ENCODE results near the gene SIRPA. TPM values are rescaled to one million over a fixed set of nuclear protein-coding genes. Genes with fewer than 3 reads are reported as not detected.
"Not testable (repeated sequence)": the region's sequence is repeated elsewhere in the genome, so short reads cannot be mapped to it uniquely, and the experiment has no call there.

Gene SIRPA
- total and polyA plus RNA-seq, 5 experiments from 2014 or later: 0.04 to 0.86 (median 0.82) TPM; not detected in 2

GRCh38 chr20:1920826-1921225 lies 25.6 kb downstream of the SIRPA start:
- peaks cover 0 to 2% (median 0%) of the 10 kb centered on the region in 4 donors for H3K4me1 Mint-ChIP-seq
- H3K4me3 Mint-ChIP-seq: no peak overlapping the region
- POLR2A ChIA-PET: no interaction called here
- peak in 1 of 10 donors; percentile 14 for DNase-seq
- H3K27ac Mint-ChIP-seq: no peak overlapping the region
- no peaks in the 10 kb centered on the region for H3K36me3 Mint-ChIP-seq
- H3K27me3 Mint-ChIP-seq: peaks cover 0 to 3% (median 2%) of the 10 kb centered on the region in 5 donors
- H3K9me3 Mint-ChIP-seq: no peaks in the 10 kb centered on the region
- no peak for ATAC-seq

GRCh38 chr20:1921985-1922384 lies 26.8 kb downstream of the SIRPA start:
- ATAC-seq, H3K36me3 Mint-ChIP-seq, POLR2A ChIA-PET, H3K27ac Mint-ChIP-seq, DNase-seq, H3K4me1 Mint-ChIP-seq, H3K9me3 Mint-ChIP-seq, H3K27me3 Mint-ChIP-seq, H3K4me3 Mint-ChIP-seq: not testable (repeated sequence)

DNA sequence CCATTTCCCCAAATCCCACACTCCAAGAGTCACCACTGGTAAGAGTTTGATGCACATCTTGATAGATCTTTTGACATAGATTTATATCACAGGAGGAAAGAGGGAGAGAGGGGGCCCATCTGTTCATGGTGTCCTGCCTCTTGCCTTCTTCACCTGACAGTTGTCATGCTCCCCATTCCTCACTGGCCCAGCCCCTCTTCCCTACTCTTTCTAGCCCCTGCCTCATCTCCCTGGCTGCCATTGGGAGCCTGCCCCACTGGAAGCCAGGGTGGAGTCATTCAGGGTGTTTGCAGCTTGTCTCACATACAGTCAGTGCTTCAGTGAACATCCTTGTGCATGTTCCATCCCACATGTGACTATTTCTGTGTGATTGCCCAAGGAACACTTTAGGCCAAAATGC lies 27.6 kb downstream of the SIRPA start:
- no peak overlapping the region for H3K27ac Mint-ChIP-seq
- ATAC-seq (no peak), DNase-seq (peak in 1 of 10 donors; percentile 56)
- no peaks in the 10 kb centered on the region for H3K36me3 Mint-ChIP-seq
- H3K27me3 Mint-ChIP-seq: peaks cover 2 to 10% (median 5%) of the 10 kb centered on the region in 5 donors
- no peak overlapping the region for H3K4me3 Mint-ChIP-seq
- H3K9me3 Mint-ChIP-seq: no peaks in the 10 kb centered on the region
- POLR2A ChIA-PET: no interaction called here
- H3K4me1 Mint-ChIP-seq: peaks cover 0 to 2% (median 0%) of the 10 kb centered on the region in 4 donors

DNA sequence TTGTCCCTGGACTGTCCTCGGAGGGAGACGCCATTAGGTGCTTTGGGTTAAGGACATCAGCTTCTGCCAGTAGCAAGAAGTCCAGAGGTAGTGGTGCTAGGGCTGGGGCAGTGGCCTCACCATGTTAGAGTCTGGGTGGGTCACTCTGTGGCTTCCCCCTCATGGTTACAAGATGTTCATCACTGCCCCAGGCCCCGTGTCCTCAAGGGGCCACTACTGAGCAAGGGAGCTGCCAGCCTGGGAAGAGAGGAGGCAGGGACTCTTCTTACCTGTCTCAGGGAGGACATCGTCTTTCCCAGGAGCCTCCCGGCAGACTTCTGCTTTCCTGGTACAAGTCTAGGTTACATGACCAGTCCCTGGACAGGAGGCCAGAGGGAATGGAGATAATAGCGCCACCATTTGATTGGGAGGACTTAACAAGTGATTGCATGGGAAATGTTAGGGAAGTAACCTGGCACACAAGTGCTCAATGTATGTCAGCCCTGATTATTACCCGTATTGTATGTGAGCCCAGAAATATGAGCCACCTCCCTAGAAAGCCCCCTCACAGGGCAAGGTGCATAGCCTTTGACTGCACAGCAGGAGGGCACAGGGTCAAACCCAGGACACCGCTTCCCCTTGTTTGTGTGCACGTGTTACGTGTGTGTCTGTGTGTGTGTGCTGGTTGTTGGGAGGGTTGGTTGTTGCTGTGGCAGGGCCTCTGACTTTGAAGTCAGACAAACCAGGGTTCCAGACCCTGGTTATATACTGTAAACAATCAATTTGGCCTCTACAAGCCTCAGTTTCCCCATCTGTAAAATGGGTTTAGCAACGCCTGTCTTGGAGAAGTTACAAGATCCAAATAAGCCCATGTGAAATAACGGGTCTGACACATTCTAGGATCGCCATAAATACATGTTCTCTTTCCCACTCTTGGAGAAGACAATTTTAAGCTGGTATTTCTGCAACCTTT lies 30.0 kb downstream of the SIRPA start:
- peaks cover 0 to 2% (median 0%) of the 10 kb centered on the region in 4 donors for H3K4me1 Mint-ChIP-seq
- no peak for ATAC-seq
- H3K9me3 Mint-ChIP-seq: no peaks in the 10 kb centered on the region
- H3K36me3 Mint-ChIP-seq: peaks cover 0 to 3% (median 0%) of the 10 kb centered on the region in 3 donors
- peaks cover 5 to 34% (median 23%) of the 10 kb centered on the region in 5 donors for H3K27me3 Mint-ChIP-seq
- no peak overlapping the region for H3K4me3 Mint-ChIP-seq
- POLR2A ChIA-PET: no interaction called here
- H3K27ac Mint-ChIP-seq: no peak overlapping the region
- no peak for DNase-seq

DNA sequence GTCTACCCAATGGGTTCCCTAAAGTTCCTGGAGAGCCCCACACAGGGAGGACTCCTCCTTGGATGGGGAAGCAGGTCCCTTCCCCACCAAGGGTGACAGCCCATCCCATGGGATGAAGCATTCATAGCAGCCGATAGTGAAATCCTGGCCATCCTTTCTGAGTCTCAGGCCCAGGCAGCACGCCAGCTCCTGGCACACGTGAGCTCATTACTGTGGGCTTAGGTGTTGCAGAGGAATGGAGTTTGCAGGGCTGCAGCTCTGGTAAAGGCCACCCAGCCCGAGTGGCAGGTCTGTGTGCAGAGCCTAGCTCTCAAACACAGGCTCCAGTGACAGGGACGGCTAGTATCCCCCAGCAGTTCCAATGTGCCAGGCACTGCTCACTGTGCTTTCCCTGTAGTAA lies 31.0 kb downstream of the SIRPA start:
- Mint-ChIP-seq H3K27ac (peak overlapping the region in 1 of 10 donors; percentile 11), H3K36me3 (peaks cover 0 to 3% (median 0%) of the 10 kb centered on the region in 3 donors), H3K4me3 (no peak overlapping the region), H3K9me3 (no peaks in the 10 kb centered on the region), H3K27me3 (peaks cover 5 to 39% (median 29%) of the 10 kb centered on the region in 5 donors), H3K4me1 (peaks cover 0 to 2% (median 0%) of the 10 kb centered on the region in 4 donors)
- POLR2A ChIA-PET: no interaction called here
- ATAC-seq (no peak), DNase-seq (no peak)

GRCh38 chr20:1927217-1927616 lies 32.0 kb downstream of the SIRPA start:
- no peaks in the 10 kb centered on the region for H3K9me3 Mint-ChIP-seq
- ATAC-seq (no peak), DNase-seq (no peak)
- H3K27ac Mint-ChIP-seq: no peak overlapping the region
- H3K4me1 Mint-ChIP-seq: peaks cover 0 to 2% (median 0%) of the 10 kb centered on the region in 4 donors
- peaks cover 0 to 3% (median 0%) of the 10 kb centered on the region in 3 donors for H3K36me3 Mint-ChIP-seq
- POLR2A ChIA-PET: no interaction called here
- peaks cover 8 to 47% (median 36%) of the 10 kb centered on the region in 5 donors for H3K27me3 Mint-ChIP-seq
- H3K4me3 Mint-ChIP-seq: no peak overlapping the region

DNA sequence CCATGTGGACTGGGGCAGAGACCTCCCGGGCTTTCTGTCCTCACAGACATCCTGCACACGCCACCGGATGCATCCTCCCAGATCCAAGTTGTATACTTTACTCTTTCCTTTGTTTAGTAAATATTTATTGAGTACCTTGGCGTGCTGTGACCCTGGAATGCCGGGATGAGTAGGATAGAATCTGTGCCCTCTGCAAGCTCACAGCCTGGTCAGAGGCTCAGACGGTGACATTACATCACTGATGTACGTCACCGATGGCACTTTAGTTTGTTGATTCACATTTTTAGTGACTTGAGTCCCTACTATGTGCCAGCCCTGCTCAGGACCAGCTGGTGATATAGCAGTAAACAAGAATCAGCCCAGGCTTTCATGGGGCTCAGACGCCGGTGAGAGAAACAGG lies 32.9 kb downstream of the SIRPA start:
- H3K9me3 Mint-ChIP-seq: no peaks in the 10 kb centered on the region
- H3K27ac Mint-ChIP-seq: no peak overlapping the region
- POLR2A ChIA-PET: no interaction called here
- DNase-seq: no peak
- ATAC-seq: no peak
- no peak overlapping the region for H3K4me3 Mint-ChIP-seq
- H3K4me1 Mint-ChIP-seq: no peaks in the 10 kb centered on the region
- H3K27me3 Mint-ChIP-seq: peaks cover 14 to 57% (median 45%) of the 10 kb centered on the region in 5 donors
- peaks cover 0 to 3% (median 0%) of the 10 kb centered on the region in 3 donors for H3K36me3 Mint-ChIP-seq

- peaks cover 14 to 63% (median 46%) of the 10 kb centered on the region in 5 donors for H3K27me3 Mint-ChIP-seq
- no peak overlapping the region for H3K27ac Mint-ChIP-seq
- POLR2A ChIA-PET: no interaction called here
- ATAC-seq (no peak), DNase-seq (no peak)
- no peaks in the 10 kb centered on the region for H3K9me3 Mint-ChIP-seq
- no peak overlapping the region for H3K4me3 Mint-ChIP-seq
- peaks cover 0 to 3% (median 0%) of the 10 kb centered on the region in 3 donors for H3K36me3 Mint-ChIP-seq
- no peaks in the 10 kb centered on the region for H3K4me1 Mint-ChIP-seq
These were observed 33.6 kb downstream of the SIRPA start for GRCh38 chr20:1928782-1929181.

- POLR2A ChIA-PET: no interaction called here
- no peak for DNase-seq
- no peak overlapping the region for H3K4me3 Mint-ChIP-seq
- H3K9me3 Mint-ChIP-seq: no peaks in the 10 kb centered on the region
- no peak for ATAC-seq
- H3K27ac Mint-ChIP-seq: no peak overlapping the region
- H3K4me1 Mint-ChIP-seq: no peaks in the 10 kb centered on the region
- H3K27me3 Mint-ChIP-seq: peaks cover 14 to 63% (median 50%) of the 10 kb centered on the region in 5 donors
- peaks cover 0 to 3% (median 0%) of the 10 kb centered on the region in 3 donors for H3K36me3 Mint-ChIP-seq
These were observed 34.3 kb downstream of the SIRPA start for GRCh38 chr20:1929460-1929859.

DNA sequence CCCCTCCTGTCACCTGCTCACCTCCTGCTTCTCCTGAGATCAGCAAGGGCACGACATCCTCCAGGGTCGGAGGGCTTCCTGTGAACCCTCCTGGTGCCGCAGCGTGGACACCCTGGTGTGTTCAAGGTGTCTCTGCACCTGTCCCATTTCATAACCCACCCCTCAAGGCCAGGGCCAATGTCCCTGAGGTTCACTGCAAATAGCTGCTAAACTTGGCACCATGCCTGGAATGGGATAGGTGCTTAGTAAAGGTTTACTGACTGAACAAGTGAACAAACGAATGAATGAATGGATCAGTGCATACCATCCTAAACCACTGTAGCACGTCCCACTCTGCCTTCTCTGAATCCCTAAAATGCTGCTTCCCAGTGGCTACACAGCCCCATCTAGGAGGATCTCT lies 35.0 kb downstream of the SIRPA start:
- no peak for ATAC-seq
- H3K36me3 Mint-ChIP-seq: peaks cover 0 to 3% (median 0%) of the 10 kb centered on the region in 3 donors
- H3K27ac Mint-ChIP-seq: no peak overlapping the region
- POLR2A ChIA-PET: no interaction called here
- no peaks in the 10 kb centered on the region for H3K4me1 Mint-ChIP-seq
- H3K4me3 Mint-ChIP-seq: no peak overlapping the region
- H3K9me3 Mint-ChIP-seq: no peaks in the 10 kb centered on the region
- H3K27me3 Mint-ChIP-seq: peaks cover 14 to 69% (median 55%) of the 10 kb centered on the region in 5 donors
- no peak for DNase-seq

GRCh38 chr20:1931830-1932229 lies 36.6 kb downstream of the SIRPA start:
- peaks cover 0 to 3% (median 0%) of the 10 kb centered on the region in 3 donors for H3K36me3 Mint-ChIP-seq
- no peak overlapping the region for H3K4me3 Mint-ChIP-seq
- DNase-seq (no peak), ATAC-seq (no peak)
- POLR2A ChIA-PET: no interaction called here
- peaks cover 20 to 65% (median 53%) of the 10 kb centered on the region in 5 donors for H3K27me3 Mint-ChIP-seq
- no peak overlapping the region for H3K27ac Mint-ChIP-seq
- H3K9me3 Mint-ChIP-seq: no peaks in the 10 kb centered on the region
- H3K4me1 Mint-ChIP-seq: no peaks in the 10 kb centered on the region

GRCh38 chr20:1932971-1933370 lies 37.8 kb downstream of the SIRPA start:
- POLR2A ChIA-PET: no interaction called here
- ATAC-seq (no peak), DNase-seq (no peak)
- Mint-ChIP-seq H3K9me3 (no peaks in the 10 kb centered on the region), H3K36me3 (peaks cover 0 to 3% (median 0%) of the 10 kb centered on the region in 3 donors), H3K27me3 (peaks cover 18 to 65% (median 50%) of the 10 kb centered on the region in 5 donors), H3K4me3 (no peak overlapping the region), H3K27ac (no peak overlapping the region), H3K4me1 (no peaks in the 10 kb centered on the region)

DNA sequence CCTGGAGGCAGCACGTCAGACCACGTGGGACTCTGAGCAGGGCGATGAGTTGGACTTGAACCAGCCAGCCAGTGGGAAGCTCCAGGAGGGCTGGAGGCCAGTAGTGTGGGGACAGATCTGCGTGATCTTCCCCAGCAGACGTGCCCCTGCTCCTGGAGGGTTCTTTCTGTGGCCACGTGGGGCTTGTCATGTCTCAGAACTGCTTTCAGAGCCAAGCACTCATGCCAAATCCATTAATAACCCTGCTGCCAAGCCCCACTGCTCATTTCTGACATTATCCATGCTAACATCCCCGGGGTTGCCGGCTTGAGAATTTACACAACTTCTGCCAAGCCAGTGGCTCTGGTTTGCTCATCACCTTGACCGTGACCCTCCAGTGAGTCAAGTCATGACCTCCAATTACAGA lies 38.3 kb downstream of the SIRPA start:
- Mint-ChIP-seq H3K27me3 (peaks cover 16 to 60% (median 45%) of the 10 kb centered on the region in 5 donors), H3K9me3 (no peaks in the 10 kb centered on the region), H3K4me1 (no peaks in the 10 kb centered on the region), H3K36me3 (peaks cover 0 to 3% (median 0%) of the 10 kb centered on the region in 3 donors), H3K4me3 (no peak overlapping the region), H3K27ac (no peak overlapping the region)
- POLR2A ChIA-PET: no interaction called here
- DNase-seq (no peak), ATAC-seq (no peak)
